Measurements from ENCODE around the gene AATK.

Gene AATK

GRCh38 chr17:81202318-81202717, 36.3 kb upstream of the AATK start:
- Histone ChIP-seq H3K4me3 (ENCODE audit: low read length) (no peak overlapping the region), H3K4me1 (ENCODE audit: control insufficient read depth, low read depth, low read length) (no peaks in the 10 kb centered on the region), H3K4ac (ENCODE audit: low read depth, low read length) (no peak overlapping the region), H3K79me1 (ENCODE audit: low read length) (no peaks in the 10 kb centered on the region), H3K79me2 (ENCODE audit: control insufficient read depth, insufficient read depth, low read length) (no peaks in the 10 kb centered on the region), H3K36me3 (ENCODE audit: control insufficient read depth, insufficient read depth, low read length) (no peaks in the 10 kb centered on the region), H3K27ac (ENCODE audit: low read depth, low read length) (no peak overlapping the region), H2BK120ac (ENCODE audit: low read depth, low read length) (no peak overlapping the region), H2BK15ac (replicated peaks; ENCODE audit: low read depth) (no peak overlapping the region), H4K8ac (ENCODE audit: low read depth, low read length) (no peak overlapping the region), H3K18ac (ENCODE audit: low read length) (no peak overlapping the region), H3K9ac (ENCODE audit: low read length) (no peak overlapping the region), H2AK5ac (ENCODE audit: low read length) (no peak overlapping the region), H3K56ac (ENCODE audit: low read length) (no peak overlapping the region), H2BK5ac (ENCODE audit: low read length) (no peak overlapping the region), H3K23ac (ENCODE audit: low read length) (no peak overlapping the region), H4K5ac (ENCODE audit: low read length) (no peak overlapping the region), H3K4me2 (ENCODE audit: low read length) (no peak overlapping the region), H3K27me3 (ENCODE audit: insufficient read depth, low read length, poor library complexity) (no peaks in the 10 kb centered on the region)
- no peak for DNase-seq
- no CpG with 5 or more reads among the region's 10 CpGs for WGBS (ENCODE audit: extremely low coverage, insufficient coverage, low lambda C conversion rate)

DNA sequence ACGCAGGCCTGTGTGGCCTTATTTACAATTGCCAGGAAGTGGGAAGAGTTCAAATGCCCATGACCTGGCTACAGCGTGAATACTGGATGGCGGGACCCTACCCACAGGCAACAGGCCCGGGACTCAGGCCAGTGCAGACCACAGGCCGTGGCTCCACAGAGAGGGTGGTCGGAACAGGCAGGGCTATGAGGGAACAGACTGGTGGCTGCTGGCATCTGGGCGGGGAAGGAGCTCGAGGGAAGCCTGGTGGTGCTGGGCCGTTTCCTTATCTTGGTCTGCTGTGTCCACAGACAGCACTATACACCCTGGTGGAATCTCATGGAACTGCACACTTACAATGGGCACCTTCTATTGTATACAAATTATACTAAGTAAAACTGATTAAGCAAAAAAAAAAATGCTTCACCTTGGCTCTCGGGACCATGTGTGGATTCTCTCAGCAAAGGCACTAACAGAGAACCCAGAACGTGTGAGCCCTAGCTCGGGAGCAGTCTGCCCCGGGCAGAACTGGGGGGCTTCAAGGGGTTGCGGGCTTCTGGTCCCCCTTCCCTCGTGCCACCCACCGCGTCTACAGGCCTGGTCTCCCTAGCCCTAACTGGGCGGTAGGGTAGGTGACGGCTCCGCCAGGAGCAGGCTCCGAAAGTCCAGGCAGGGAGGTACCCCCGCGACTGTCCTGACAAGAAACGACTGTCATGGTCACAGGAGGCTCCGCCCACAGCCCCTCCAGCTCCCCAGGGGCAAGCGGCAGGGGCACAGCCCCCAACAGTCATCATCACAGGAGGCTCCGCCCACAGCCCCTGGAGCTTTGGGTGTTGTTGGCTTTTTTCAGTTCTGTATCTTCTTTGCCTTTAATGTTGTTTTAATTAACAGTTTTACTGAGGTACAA, 34.9 kb upstream of the AATK start:
- Histone ChIP-seq H4K5ac (ENCODE audit: low read length) (no peak overlapping the region), H3K27me3 (ENCODE audit: insufficient read depth, low read length, poor library complexity) (no peaks in the 10 kb centered on the region), H3K4me2 (ENCODE audit: low read length) (no peak overlapping the region), H3K9ac (ENCODE audit: low read length) (no peak overlapping the region), H3K18ac (ENCODE audit: low read length) (no peak overlapping the region), H3K4me1 (ENCODE audit: control insufficient read depth, low read depth, low read length) (no peaks in the 10 kb centered on the region), H3K27ac (ENCODE audit: low read depth, low read length) (no peak overlapping the region), H2BK15ac (replicated peaks; ENCODE audit: low read depth) (no peak overlapping the region), H3K4me3 (ENCODE audit: low read length) (no peak overlapping the region), H3K79me1 (ENCODE audit: low read length) (no peaks in the 10 kb centered on the region), H3K4ac (ENCODE audit: low read depth, low read length) (no peak overlapping the region), H3K23ac (ENCODE audit: low read length) (no peak overlapping the region), H4K8ac (ENCODE audit: low read depth, low read length) (no peak overlapping the region), H2BK120ac (ENCODE audit: low read depth, low read length) (no peak overlapping the region), H3K79me2 (ENCODE audit: control insufficient read depth, insufficient read depth, low read length) (no peaks in the 10 kb centered on the region), H3K56ac (ENCODE audit: low read length) (no peak overlapping the region), H2BK5ac (ENCODE audit: low read length) (no peak overlapping the region), H3K36me3 (ENCODE audit: control insufficient read depth, insufficient read depth, low read length) (no peaks in the 10 kb centered on the region), H2AK5ac (ENCODE audit: low read length) (no peak overlapping the region)
- peak; percentile 76 for DNase-seq
- no CpG with 5 or more reads among the region's 27 CpGs for WGBS (ENCODE audit: extremely low coverage, insufficient coverage, low lambda C conversion rate)

- H3K79me1 ChIP-seq (ENCODE audit: low read length), result no peaks in the 10 kb centered on the region
- no peak overlapping the region for H3K27ac ChIP-seq (ENCODE audit: low read depth, low read length)
- no peak overlapping the region for H3K9ac ChIP-seq (ENCODE audit: low read length)
- H3K4me2 ChIP-seq (ENCODE audit: low read length), result no peak overlapping the region
- no peak for DNase-seq
- H4K8ac ChIP-seq (ENCODE audit: low read depth, low read length), result no peak overlapping the region
- no peak overlapping the region for H3K23ac ChIP-seq (ENCODE audit: low read length)
- H2BK5ac ChIP-seq (ENCODE audit: low read length), result no peak overlapping the region
- no peaks in the 10 kb centered on the region for H3K79me2 ChIP-seq (ENCODE audit: control insufficient read depth, insufficient read depth, low read length)
- no peak overlapping the region for H3K4me3 ChIP-seq (ENCODE audit: low read length)
- no peak overlapping the region for H4K5ac ChIP-seq (ENCODE audit: low read length)
- no peaks in the 10 kb centered on the region for H3K27me3 ChIP-seq (ENCODE audit: insufficient read depth, low read length, poor library complexity)
- H3K4me1 ChIP-seq (ENCODE audit: control insufficient read depth, low read depth, low read length), result no peaks in the 10 kb centered on the region
- no peak overlapping the region for H2BK120ac ChIP-seq (ENCODE audit: low read depth, low read length)
- H3K36me3 ChIP-seq (ENCODE audit: control insufficient read depth, insufficient read depth, low read length), result no peaks in the 10 kb centered on the region
- no peak overlapping the region for H3K4ac ChIP-seq (ENCODE audit: low read depth, low read length)
- no peak overlapping the region for H2BK15ac ChIP-seq (replicated peaks; ENCODE audit: low read depth)
- no CpG with 5 or more reads among the region's 18 CpGs for WGBS (ENCODE audit: extremely low coverage, insufficient coverage, low lambda C conversion rate)
- no peak overlapping the region for H3K56ac ChIP-seq (ENCODE audit: low read length)
- no peak overlapping the region for H3K18ac ChIP-seq (ENCODE audit: low read length)
- H2AK5ac ChIP-seq (ENCODE audit: low read length), result no peak overlapping the region
These were observed 34.2 kb upstream of the AATK start for GRCh38 chr17:81200201-81200600.

DNA sequence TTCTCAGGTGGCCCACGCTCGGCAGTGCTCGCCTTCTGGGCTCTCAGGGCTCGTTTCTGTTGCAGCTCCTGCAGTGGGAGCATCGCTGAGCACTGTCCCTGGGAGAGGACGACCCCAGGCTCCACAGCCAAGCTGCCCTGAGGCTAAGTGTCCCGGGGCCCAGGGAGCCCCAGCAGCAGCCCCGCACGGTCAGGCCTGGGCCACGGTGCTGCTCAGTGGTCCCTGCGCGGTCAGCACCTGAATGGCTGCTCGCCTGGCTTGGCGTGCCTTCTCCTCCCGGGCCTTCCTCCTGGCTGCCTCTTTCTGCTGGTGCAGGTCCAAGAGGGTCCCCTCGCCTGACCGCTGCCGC, 33.4 kb upstream of the AATK start:
- H3K27me3 ChIP-seq (ENCODE audit: insufficient read depth, low read length, poor library complexity), result no peaks in the 10 kb centered on the region
- no peak overlapping the region for H3K23ac ChIP-seq (ENCODE audit: low read length)

DNA sequence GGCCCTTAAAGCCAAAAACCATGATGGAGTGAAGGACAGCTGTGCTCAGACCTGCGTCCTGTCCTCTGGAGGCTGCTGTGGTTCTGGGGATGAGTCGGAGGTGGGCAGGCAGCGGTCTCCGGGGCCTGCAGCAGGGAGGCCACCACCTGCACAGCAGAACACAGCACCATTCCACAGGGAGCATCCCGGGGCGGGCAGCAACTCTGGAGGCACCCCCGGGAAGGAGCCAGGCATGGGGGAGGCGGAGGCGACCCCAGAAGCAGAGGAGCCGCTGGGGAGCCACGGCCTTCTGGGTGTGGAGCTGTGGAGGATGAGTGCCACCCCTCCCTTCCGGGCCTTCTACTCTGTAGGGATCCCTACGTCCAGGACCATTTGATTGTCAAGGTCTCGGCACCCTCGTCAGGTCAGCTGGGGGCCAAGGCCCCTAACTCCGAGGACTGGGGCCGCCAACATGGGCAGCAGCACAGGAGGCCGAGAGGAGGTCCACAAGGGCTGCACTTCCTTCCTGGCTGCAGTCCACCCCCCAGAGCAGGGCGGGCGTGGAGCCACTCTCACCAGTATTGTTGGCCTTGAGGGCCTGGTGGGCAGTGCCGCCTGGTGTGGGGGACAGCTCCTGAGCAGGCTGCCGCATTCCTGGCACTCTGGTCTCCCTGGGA, 32.9 kb upstream of the AATK start:
- no peak overlapping the region for H3K56ac ChIP-seq (ENCODE audit: low read length)
- no peak overlapping the region for H3K4me3 ChIP-seq (ENCODE audit: low read length)
- no peak overlapping the region for H3K18ac ChIP-seq (ENCODE audit: low read length)
- H3K4me1 ChIP-seq (ENCODE audit: control insufficient read depth, low read depth, low read length), result no peaks in the 10 kb centered on the region
- no CpG with 5 or more reads among the region's 22 CpGs for WGBS (ENCODE audit: extremely low coverage, insufficient coverage, low lambda C conversion rate)
- no peak overlapping the region for H4K8ac ChIP-seq (ENCODE audit: low read depth, low read length)
- H3K27ac ChIP-seq (ENCODE audit: low read depth, low read length), result no peak overlapping the region
- no peak overlapping the region for H2BK15ac ChIP-seq (replicated peaks; ENCODE audit: low read depth)
- no peak overlapping the region for H2AK5ac ChIP-seq (ENCODE audit: low read length)
- H3K4ac ChIP-seq (ENCODE audit: low read depth, low read length), result no peak overlapping the region
- no peak for DNase-seq
- H3K79me2 ChIP-seq (ENCODE audit: control insufficient read depth, insufficient read depth, low read length), result no peaks in the 10 kb centered on the region
- no peaks in the 10 kb centered on the region for H3K27me3 ChIP-seq (ENCODE audit: insufficient read depth, low read length, poor library complexity)
- no peak overlapping the region for H2BK120ac ChIP-seq (ENCODE audit: low read depth, low read length)
- no peaks in the 10 kb centered on the region for H3K36me3 ChIP-seq (ENCODE audit: control insufficient read depth, insufficient read depth, low read length)
- H2BK5ac ChIP-seq (ENCODE audit: low read length), result no peak overlapping the region
- no peak overlapping the region for H3K9ac ChIP-seq (ENCODE audit: low read length)
- H4K5ac ChIP-seq (ENCODE audit: low read length), result no peak overlapping the region
- H3K79me1 ChIP-seq (ENCODE audit: low read length), result no peaks in the 10 kb centered on the region
- no peak overlapping the region for H3K23ac ChIP-seq (ENCODE audit: low read length)
- H3K4me2 ChIP-seq (ENCODE audit: low read length), result no peak overlapping the region

More for the DNA sequence above, 33.4 kb upstream of the AATK start:
- H3K4ac ChIP-seq (ENCODE audit: low read depth, low read length), result no peak overlapping the region
- H3K4me2 ChIP-seq (ENCODE audit: low read length), result no peak overlapping the region
- H2BK120ac ChIP-seq (ENCODE audit: low read depth, low read length), result no peak overlapping the region
- H3K36me3 ChIP-seq (ENCODE audit: control insufficient read depth, insufficient read depth, low read length), result no peaks in the 10 kb centered on the region
- H2BK5ac ChIP-seq (ENCODE audit: low read length), result no peak overlapping the region
- no peak for DNase-seq
- H4K8ac ChIP-seq (ENCODE audit: low read depth, low read length), result no peak overlapping the region
- no peak overlapping the region for H3K4me3 ChIP-seq (ENCODE audit: low read length)
- no peaks in the 10 kb centered on the region for H3K4me1 ChIP-seq (ENCODE audit: control insufficient read depth, low read depth, low read length)
- no peak overlapping the region for H2BK15ac ChIP-seq (replicated peaks; ENCODE audit: low read depth)
- no peak overlapping the region for H4K5ac ChIP-seq (ENCODE audit: low read length)
- no peak overlapping the region for H3K56ac ChIP-seq (ENCODE audit: low read length)
- H3K79me1 ChIP-seq (ENCODE audit: low read length), result no peaks in the 10 kb centered on the region
- H3K79me2 ChIP-seq (ENCODE audit: control insufficient read depth, insufficient read depth, low read length), result no peaks in the 10 kb centered on the region
- no peak overlapping the region for H2AK5ac ChIP-seq (ENCODE audit: low read length)
- no peak overlapping the region for H3K9ac ChIP-seq (ENCODE audit: low read length)
- no peak overlapping the region for H3K18ac ChIP-seq (ENCODE audit: low read length)
- no peak overlapping the region for H3K27ac ChIP-seq (ENCODE audit: low read depth, low read length)
- WGBS (ENCODE audit: extremely low coverage, insufficient coverage, low lambda C conversion rate), result no CpG with 5 or more reads among the region's 18 CpGs

All from mesendoderm (in vitro differentiated cells).